Choroid plexus epithelial cell (primary cell): ENCODE measurements around the gene WEE2.

ENCODE experiments used
- DNase-seq: peaks from one replicate; pipeline ENCODE4 v3.0.0-alpha.2; 2010; ENCODE audit warnings: low read depth
- H3K4me3 ChIP-seq: 2 replicates; pipeline ENCODE4 v1.5.1; 2011; ENCODE audit warnings: low read depth, mild to moderate bottlenecking, control low read depth, low read length, moderate library complexity
- TF ChIP-seq, protein P1 (sequence below): conservative IDR thresholded peaks from 2 replicates; pipeline ENCODE4 v1.5.1; 2011; ENCODE audit warnings: low read depth, mild to moderate bottlenecking, control low read depth, inconsistent platforms, low read length, moderate library complexity

Gene WEE2

DNA sequence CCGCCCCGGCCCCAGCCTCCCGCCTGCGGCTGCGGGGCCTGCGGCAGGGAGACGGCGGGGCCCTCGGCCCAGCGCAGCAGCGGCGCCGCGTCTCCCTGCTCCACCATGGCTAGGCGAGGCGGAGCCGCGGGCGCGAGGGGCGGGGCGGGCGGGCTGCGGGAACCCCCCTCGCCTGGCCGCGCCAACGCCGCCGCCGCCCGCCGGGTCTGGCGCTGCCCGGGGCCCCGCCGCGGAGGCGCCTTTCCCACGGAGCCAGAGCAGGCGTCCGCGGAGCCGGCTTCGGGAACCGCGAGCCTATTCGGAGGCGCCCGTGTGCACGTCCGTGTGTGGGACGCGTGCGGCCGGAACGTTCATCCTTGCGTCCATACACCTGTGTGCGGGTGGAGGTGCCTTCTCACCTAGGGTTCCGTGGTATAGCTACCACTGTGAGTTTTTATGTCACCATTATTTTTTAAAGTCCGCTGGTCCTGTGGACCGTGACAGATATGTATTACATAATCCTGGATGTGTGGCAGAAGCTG is 6.0 kb upstream of the WEE2 start, which contains the start of gene DENND11:
Gene DENND11, minus strand, starts transcription at position 120 of the 521 bp plus-strand sequence. Its CDS starts 13 bp downstream, at position 107.
- H3K4me3 ChIP-seq: peak within 1 kb of the TSS; percentile 68
- TF ChIP-seq, protein P1, sequence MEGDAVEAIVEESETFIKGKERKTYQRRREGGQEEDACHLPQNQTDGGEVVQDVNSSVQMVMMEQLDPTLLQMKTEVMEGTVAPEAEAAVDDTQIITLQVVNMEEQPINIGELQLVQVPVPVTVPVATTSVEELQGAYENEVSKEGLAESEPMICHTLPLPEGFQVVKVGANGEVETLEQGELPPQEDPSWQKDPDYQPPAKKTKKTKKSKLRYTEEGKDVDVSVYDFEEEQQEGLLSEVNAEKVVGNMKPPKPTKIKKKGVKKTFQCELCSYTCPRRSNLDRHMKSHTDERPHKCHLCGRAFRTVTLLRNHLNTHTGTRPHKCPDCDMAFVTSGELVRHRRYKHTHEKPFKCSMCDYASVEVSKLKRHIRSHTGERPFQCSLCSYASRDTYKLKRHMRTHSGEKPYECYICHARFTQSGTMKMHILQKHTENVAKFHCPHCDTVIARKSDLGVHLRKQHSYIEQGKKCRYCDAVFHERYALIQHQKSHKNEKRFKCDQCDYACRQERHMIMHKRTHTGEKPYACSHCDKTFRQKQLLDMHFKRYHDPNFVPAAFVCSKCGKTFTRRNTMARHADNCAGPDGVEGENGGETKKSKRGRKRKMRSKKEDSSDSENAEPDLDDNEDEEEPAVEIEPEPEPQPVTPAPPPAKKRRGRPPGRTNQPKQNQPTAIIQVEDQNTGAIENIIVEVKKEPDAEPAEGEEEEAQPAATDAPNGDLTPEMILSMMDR: no peak
- peak; percentile 23 for DNase-seq

- H3K4me3 ChIP-seq: no peak overlapping the region
- TF ChIP-seq, protein P1: no peak
Measured at GRCh38 chr7:141702892-141703291, 5.3 kb upstream of the WEE2 start.

DNA sequence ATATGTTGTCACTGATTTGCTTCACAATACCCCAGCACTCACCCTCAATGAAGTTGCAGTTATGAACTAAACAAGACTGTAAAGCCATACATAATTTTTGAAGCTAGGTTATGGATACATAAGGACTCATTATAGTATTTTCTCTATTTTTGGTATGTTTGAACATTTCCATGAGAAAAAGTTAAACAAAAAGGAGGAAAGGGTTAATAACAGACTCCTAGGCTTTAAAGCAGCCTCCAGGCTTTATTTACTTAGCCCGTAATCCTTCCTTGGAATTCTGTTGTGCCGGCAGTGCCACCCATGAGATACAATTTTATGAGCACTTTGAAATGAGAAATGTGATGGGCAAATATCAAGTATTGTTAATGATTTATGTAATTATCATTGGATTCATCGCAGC is 4.0 kb upstream of the WEE2 start:
- H3K4me3 ChIP-seq: no peak overlapping the region
- TF ChIP-seq, protein P1: no peak
- no peak for DNase-seq

More at GRCh38 chr7:141702892-141703291, 5.3 kb upstream of the WEE2 start:
- no peak for DNase-seq

DNA sequence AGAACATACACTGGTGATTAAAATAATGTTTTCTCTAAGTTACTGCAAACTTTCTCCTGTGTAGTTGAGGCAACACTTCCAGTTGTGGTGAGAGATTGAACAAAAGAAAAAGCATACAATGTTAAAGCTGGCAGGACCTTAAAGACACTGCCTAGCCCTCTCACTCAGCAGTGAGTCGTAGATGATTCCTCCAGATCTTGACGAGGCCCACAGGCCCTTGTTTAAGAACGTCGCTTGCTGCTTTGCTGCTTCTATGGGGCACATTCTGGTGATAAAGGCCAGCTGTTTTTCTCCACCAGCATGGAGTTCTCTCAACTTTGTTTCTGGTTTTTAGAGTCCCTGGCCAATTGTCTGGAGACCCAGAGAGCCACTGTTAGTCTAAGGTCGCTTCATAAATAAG is 3.4 kb upstream of the WEE2 start:
- DNase-seq: no peak
- TF ChIP-seq, protein P1: no peak

DNA sequence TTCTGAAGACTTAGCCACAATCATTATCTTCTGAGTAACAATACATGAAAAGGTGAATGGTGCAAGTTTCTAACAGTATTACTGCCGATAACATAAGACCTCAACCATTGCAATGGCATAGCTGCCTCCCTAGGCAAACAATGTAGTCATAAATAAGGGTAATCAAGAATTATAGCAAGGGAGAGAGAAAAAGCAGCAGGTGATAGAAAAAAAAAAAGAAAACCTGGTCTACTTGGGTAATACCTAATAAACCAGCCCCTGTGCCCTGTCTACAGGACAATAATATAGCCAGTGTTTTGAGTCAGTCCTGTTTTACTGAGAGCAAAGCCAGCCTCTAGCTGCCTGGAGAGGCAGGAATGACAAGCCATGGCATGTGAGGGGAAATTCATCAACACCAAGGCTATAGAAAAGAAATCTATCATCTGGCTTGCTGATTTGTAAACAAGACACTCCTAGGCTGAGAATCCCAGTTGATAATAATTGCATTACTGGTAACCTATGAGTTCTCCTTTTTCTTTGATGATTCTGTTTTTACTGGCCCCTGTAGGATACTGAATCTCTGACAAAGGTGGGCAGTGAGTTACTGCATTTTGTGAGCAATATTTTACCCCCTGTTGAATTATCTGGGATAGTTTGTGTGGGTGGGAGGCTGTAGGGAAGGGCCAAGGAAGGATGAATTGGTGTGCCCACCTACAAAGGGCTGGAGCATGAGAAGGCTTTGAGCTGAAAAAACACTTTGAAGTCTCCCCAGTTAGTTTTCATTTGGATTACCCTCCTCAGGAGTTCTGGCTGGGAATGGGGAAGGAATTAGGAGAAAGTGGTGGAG is 1.7 kb upstream of the WEE2 start:
- H3K4me3 ChIP-seq: no peak overlapping the region
- TF ChIP-seq, protein P1: no peak
- no peak for DNase-seq

More for the DNA sequence above, 3.4 kb upstream of the WEE2 start:
- H3K4me3 ChIP-seq: no peak overlapping the region

DNA sequence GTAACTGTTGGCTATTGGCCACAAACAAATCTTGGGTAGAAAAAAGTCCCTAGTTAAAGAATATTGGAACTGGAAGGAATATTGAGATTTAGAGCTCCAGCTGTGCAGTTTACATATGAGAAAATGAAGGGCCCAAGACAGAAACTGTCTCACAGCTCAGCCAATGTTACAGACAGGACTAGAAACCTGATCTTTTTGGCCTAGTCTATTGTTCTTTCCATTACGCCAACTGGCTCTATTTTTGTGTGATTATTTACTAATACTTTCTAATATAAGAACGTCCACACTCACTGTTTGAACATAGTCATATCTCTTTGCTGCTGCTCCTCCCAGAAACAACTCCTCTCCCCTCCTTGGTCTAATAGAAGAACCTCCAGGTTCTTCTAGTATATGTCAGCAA is 1.2 kb downstream of the WEE2 start:
- no peak overlapping the region for H3K4me3 ChIP-seq
- TF ChIP-seq, protein P1: no peak
- no peak for DNase-seq
